ENCODE results near the gene EEA1. TPM values are rescaled to one million over a fixed set of nuclear protein-coding genes. Genes with fewer than 3 reads are reported as not detected.
A peak's percentile ranks its signal among the peaks of the same experiment; 100 is the strongest.

The EEA1 gene
- total RNA-seq, 1 experiment from 2014 or later = 68.9 TPM

DNA sequence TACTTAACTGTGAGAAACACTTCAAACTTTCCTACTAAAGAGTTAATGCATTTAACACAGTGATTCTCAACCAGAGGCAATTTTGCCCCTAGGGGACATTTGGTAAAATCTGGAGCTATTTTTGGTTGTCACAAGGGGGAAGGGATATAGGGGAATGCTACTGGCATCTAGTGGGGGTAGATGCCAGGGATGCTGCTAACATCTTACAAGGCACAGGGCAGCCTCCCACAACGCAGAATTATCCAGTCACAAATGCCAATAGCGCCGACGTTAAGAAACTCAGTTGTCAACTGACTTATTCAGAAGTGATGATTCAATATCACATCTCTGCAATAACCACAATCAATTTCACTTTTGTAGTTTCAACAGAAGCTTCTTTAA, 2.0 kb downstream of the EEA1 start:
- Mint-ChIP-seq H3K9me3 (ENCODE audit: unreplicated experiment) (no peaks in the 10 kb centered on the region), H3K27ac (ENCODE audit: unreplicated experiment) (peak overlapping the region; percentile 90), H3K4me1 (ENCODE audit: low read depth, unreplicated experiment) (peaks cover 36% of the 10 kb centered on the region), H3K4me3 (ENCODE audit: unreplicated experiment) (peak overlapping the region; percentile 90), H3K36me3 (ENCODE audit: insufficient read depth, unreplicated experiment) (peaks cover 34% of the 10 kb centered on the region), H3K27me3 (ENCODE audit: insufficient read depth, unreplicated experiment) (no peaks in the 10 kb centered on the region)
- no TSS peak for BruUV-seq (replicated peaks)
- no peaks in the 10 kb centered on the region for H3K36me3 ChIP-seq (ENCODE audit: control insufficient read depth, insufficient read depth, low read length)
- ChIA-PET POLR2A (interaction anchor here (0.6 to 0.7 kb wide), 2 partner anchors 17 to 60 kb away, joined by 3 read pairs; no protein-coding TSS in a partner anchor), CTCF (interaction anchor here (0.5 to 2.1 kb wide), 4 partner anchors 59 to 99 kb away, joined by 3 to 14 read pairs (median 4); no protein-coding TSS in a partner anchor)
- H3K9me3 ChIP-seq = no peaks in the 10 kb centered on the region
- no peaks in the 10 kb centered on the region for H3K27me3 ChIP-seq (replicated peaks; ENCODE audit: control insufficient read depth, insufficient read depth, low read length)
- peak overlapping the region; percentile 88 for H3K4me3 ChIP-seq (ENCODE audit: low read depth, low read length)
- TF ChIP-seq, protein P1, sequence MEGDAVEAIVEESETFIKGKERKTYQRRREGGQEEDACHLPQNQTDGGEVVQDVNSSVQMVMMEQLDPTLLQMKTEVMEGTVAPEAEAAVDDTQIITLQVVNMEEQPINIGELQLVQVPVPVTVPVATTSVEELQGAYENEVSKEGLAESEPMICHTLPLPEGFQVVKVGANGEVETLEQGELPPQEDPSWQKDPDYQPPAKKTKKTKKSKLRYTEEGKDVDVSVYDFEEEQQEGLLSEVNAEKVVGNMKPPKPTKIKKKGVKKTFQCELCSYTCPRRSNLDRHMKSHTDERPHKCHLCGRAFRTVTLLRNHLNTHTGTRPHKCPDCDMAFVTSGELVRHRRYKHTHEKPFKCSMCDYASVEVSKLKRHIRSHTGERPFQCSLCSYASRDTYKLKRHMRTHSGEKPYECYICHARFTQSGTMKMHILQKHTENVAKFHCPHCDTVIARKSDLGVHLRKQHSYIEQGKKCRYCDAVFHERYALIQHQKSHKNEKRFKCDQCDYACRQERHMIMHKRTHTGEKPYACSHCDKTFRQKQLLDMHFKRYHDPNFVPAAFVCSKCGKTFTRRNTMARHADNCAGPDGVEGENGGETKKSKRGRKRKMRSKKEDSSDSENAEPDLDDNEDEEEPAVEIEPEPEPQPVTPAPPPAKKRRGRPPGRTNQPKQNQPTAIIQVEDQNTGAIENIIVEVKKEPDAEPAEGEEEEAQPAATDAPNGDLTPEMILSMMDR (IDR thresholded peaks at IDR 0.05; ENCODE audit: insufficient read depth in 1 of 2, low read depth in 1 of 2, low read length in 1 of 2, severe bottlenecking in 1 of 2, unreplicated experiment in 1 of 2) = peak in 1 of 2 experiments; percentile 17
- peaks cover 36% of the 10 kb centered on the region for H3K4me1 ChIP-seq
- no peak for DNase-seq
- intact Hi-C loops (cut with micrococcal nuclease; ENCODE audit: unreplicated experiment) = loop anchor here (5.0 kb wide), 2 partner anchors 140 to 450 kb away; partner anchors contain the start of gene NUDT4

DNA sequence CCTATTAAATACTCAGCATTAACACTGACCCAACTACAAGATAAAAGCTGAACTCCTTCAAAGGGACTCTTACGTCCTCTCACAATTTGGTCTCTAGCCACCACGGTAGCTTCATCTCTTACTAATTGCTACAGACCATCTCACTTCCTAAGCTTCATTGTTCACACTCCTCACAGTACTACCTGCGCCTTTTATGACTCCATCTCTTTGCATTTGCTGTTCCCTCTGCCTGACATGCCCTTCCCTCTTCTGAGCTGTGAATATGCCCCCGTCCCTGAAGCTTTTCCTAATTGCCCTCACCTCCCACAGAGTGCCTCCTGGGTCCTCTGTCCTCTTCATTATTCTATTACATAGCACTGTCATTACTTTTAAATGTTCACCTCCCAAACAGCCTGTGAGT, 2.5 kb downstream of the EEA1 start:
- Histone ChIP-seq H3K9me3 (no peaks in the 10 kb centered on the region), H3K4me3 (ENCODE audit: low read depth, low read length) (peak overlapping the region; percentile 9; the same call in 1 of the 2 replicates), H3K36me3 (ENCODE audit: control insufficient read depth, insufficient read depth, low read length) (no peaks in the 10 kb centered on the region), H3K27me3 (replicated peaks; ENCODE audit: control insufficient read depth, insufficient read depth, low read length) (no peaks in the 10 kb centered on the region), H3K4me1 (peaks cover 31% of the 10 kb centered on the region)
- Mint-ChIP-seq H3K36me3 (ENCODE audit: insufficient read depth, unreplicated experiment) (peaks cover 37% of the 10 kb centered on the region), H3K4me1 (ENCODE audit: low read depth, unreplicated experiment) (peaks cover 31% of the 10 kb centered on the region), H3K9me3 (ENCODE audit: unreplicated experiment) (no peaks in the 10 kb centered on the region), H3K4me3 (ENCODE audit: unreplicated experiment) (peak overlapping the region; percentile 90), H3K27ac (ENCODE audit: unreplicated experiment) (peak overlapping the region; percentile 28), H3K27me3 (ENCODE audit: insufficient read depth, unreplicated experiment) (no peaks in the 10 kb centered on the region)
- intact Hi-C loops (cut with micrococcal nuclease; ENCODE audit: unreplicated experiment) = loop anchor here (5.0 kb wide), 2 partner anchors 139 to 451 kb away; partner anchors contain the start of gene NUDT4
- no peak for DNase-seq
- TF ChIP-seq, protein P1 (IDR thresholded peaks at IDR 0.05; ENCODE audit: insufficient read depth in 1 of 2, low read depth in 1 of 2, low read length in 1 of 2, severe bottlenecking in 1 of 2, unreplicated experiment in 1 of 2) = no peak
- no TSS peak for BruUV-seq (replicated peaks)
- ChIA-PET POLR2A (interaction anchor here (0.6 kb wide), 1 partner anchor 17 kb away, joined by 3 read pairs; no protein-coding TSS in a partner anchor), CTCF (interaction anchor here (0.5 to 2.1 kb wide), 3 partner anchors 59 to 99 kb away, joined by 4 to 14 read pairs (median 5); no protein-coding TSS in a partner anchor)

DNA sequence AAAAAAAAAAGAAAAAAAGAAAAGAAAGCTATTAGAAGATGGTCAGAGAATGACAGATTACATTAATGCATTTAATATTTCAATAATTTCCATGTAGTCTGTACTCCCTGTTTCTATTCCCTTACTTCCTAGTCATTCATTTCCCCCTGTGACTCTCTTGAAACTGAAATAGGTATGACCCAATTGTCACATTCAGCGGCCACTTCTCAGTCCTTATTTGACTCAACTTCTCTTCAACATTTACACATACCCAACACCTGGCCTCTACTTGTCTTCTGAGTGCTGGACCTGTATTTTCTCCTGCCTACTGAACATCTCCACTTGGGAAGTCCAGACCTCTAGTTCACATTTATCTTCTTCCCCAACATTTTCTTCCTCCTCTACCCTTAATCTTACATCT, 7.2 kb downstream of the EEA1 start:
- Mint-ChIP-seq H3K9me3 (ENCODE audit: unreplicated experiment) (no peaks in the 10 kb centered on the region), H3K4me1 (ENCODE audit: low read depth, unreplicated experiment) (peaks cover 13% of the 10 kb centered on the region), H3K4me3 (ENCODE audit: unreplicated experiment) (no peak overlapping the region), H3K36me3 (ENCODE audit: insufficient read depth, unreplicated experiment) (peaks cover 31% of the 10 kb centered on the region), H3K27me3 (ENCODE audit: insufficient read depth, unreplicated experiment) (no peaks in the 10 kb centered on the region), H3K27ac (ENCODE audit: unreplicated experiment) (no peak overlapping the region)
- no peaks in the 10 kb centered on the region for H3K9me3 ChIP-seq
- H3K4me3 ChIP-seq (ENCODE audit: low read depth, low read length) = no peak overlapping the region
- CTCF ChIA-PET = no interaction called here
- no peaks in the 10 kb centered on the region for H3K36me3 ChIP-seq (ENCODE audit: control insufficient read depth, insufficient read depth, low read length)
- no peaks in the 10 kb centered on the region for H3K27me3 ChIP-seq (replicated peaks; ENCODE audit: control insufficient read depth, insufficient read depth, low read length)
- peaks cover 13% of the 10 kb centered on the region; the same call in 1 of the 2 replicates for H3K4me1 ChIP-seq
- POLR2A ChIA-PET = no interaction called here
- BruUV-seq (replicated peaks) = no TSS peak
- TF ChIP-seq, protein P1 (IDR thresholded peaks at IDR 0.05; ENCODE audit: insufficient read depth in 1 of 2, low read depth in 1 of 2, low read length in 1 of 2, severe bottlenecking in 1 of 2, unreplicated experiment in 1 of 2) = no peak
- DNase-seq = no peak
- intact Hi-C loops (cut with micrococcal nuclease; ENCODE audit: unreplicated experiment) = no loop called here
